K562 treated with DMSO at 1 percent for 4 hours (cell line): ENCODE data around the gene LIMA1. TPM values are rescaled to one million over a fixed set of nuclear protein-coding genes. Genes with fewer than 3 reads are reported as not detected.

ENCODE experiments used
- total RNA-seq: library from RNA; unstranded; fragments of 300-600 nt; gene quantifications from 2 replicates; pipeline ENCODE4 v1.2.3, GENCODE V29; 2022; ENCODE audit not compliant: insufficient read depth

LIMA1 gene
- total RNA-seq: 14.2 and 16.8 TPM in 2 replicates

DNA sequence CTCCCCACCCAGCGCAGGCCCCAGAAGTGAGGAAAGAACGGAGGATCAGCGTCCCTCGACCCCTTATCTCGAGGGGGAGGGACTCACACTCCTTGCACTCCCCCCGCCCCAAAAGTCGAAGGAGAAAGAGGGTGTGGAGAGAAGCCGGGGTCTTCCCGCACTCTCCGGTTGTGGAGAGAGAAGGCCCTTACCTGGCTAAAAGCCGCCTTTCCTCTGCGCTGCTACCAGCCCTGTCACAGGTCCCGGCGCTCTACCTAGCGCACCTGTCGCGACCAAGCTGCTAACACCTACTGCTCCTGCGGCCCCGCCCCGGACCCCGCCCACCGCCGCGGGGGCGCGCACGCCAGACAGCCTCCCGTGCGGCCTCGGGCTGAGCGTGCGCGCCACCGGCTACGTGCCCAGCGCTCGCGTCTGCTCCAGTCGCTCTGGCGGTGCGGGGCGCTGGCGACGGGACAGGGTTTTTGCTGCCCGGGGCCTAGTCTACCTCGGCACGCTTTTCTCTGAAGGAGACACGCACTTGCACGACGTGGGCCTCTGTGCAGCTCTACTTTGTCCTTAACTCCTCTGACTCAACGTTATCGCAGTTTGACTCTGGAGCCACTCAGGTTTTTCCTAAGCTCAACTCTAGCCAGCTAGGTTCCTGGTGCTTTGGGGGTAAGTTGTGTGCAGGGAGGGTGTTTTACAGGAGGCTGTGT lies at the start of gene LIMA1:
Gene LIMA1 (minus strand): TSS at position 292 of the 695 bp plus-strand sequence. CDS start 34,769 bp downstream, outside the sequence.

DNA sequence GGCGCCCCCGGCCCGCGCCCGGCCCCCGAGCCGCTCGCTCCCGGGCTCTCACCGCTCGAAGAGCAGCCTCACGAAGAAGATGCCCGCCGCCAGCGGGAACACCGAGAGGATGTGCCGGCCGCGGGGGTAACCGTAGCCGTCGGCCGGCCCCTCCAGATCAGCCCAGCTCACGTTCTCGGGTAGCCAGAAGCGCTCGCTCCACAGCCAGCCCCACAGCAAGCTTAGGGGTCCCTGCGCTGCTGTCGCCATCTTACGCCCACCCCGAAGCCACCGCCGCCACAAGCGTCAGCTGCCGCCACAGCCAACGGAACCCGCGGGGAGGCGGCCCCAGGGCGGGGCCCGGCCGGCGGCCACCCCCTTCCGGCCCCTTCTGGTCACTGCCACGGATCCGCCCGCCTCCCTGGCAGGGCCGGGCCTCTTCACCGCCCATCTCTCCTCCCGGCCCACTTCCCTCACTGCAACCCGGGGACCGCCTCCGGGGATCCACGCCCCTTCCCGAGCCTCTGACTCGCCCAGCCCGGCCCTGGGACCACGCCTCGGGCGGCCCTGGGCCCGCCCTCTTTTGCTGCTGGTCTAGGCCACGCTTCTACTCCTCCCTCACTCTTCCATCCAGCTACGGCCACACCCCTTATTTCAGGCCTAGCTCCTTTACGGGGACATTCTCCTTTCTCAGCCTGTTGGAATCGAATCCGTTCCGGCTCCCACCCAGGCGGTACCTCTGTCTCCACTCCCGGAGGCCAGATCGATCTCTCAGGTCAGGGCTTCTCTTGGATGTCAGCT lies 116.1 kb downstream of the LIMA1 start, which contains the start of gene CERS5:
Gene CERS5 (minus strand): TSS at position 321 of the 780 bp plus-strand sequence. CDS start 72 bp downstream, at position 249.

Other genes with a start within 250 kb of the LIMA1 start
- gene ASIC1, start 225.9 kb downstream of the LIMA1 start, total RNA-seq: 0.48 and 1.5 TPM in 2 replicates
- 52.6 and 62.0 TPM in 2 replicates for gene SMARCD1, start 198.2 kb downstream of the LIMA1 start, total RNA-seq
- 0.25 TPM in 1 of 2 replicates, not detected in the other for gene GPD1, start 179.5 kb downstream of the LIMA1 start, total RNA-seq
- gene COX14, start 171.3 kb downstream of the LIMA1 start, total RNA-seq: 44.6 and 64.7 TPM in 2 replicates
- gene CERS5, start 116.2 kb downstream of the LIMA1 start, total RNA-seq: 20.9 and 24.8 TPM in 2 replicates
- 0.08 TPM in 1 of 2 replicates, not detected in the other for gene FAM186A, start 113.1 kb upstream of the LIMA1 start, total RNA-seq
- 18.4 and 28.1 TPM in 2 replicates for gene LARP4, start 117.4 kb upstream of the LIMA1 start, total RNA-seq
- 9.8 and 12.7 TPM in 2 replicates for gene DIP2B, start 221.5 kb upstream of the LIMA1 start, total RNA-seq